HG02571 (cell line): ENCODE results near the gene TRIO.
A peak's percentile ranks its signal among the peaks of the same experiment; 100 is the strongest.

Experiments
- ATAC-seq: cut with Tn5 transposase; IDR thresholded peaks from one replicate; pipeline ENCODE4 v1.9.1; 2021; ENCODE audit warnings: mild to moderate bottlenecking, moderate library complexity; ENCODE audit not compliant: unreplicated experiment

TRIO gene

DNA sequence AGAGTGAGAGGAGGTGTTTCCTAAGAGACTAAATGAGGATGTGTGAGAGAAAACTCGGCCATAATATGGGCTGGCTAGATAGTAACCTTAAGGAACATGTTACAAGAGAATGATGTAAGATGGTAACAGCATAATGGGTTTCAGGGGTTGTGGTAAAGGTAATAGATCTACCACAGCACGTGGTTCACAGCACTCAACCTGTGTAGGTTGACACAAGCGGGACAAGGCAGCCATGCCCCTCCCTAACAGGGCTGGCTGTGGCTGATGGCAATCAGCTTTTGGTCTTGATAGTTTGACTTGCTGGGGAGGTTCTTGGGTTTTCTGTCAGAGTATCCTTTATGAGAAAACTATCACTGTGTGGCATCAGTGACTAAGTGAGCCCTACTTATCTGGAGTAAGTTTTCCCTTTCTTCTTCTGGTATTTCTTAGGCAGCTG, 138.6 kb downstream of the TRIO start:
- peak; percentile 48 for ATAC-seq

- ATAC-seq = no peak
Measured at GRCh38 chr5:14283139-14283538, 140.0 kb downstream of the TRIO start.

DNA sequence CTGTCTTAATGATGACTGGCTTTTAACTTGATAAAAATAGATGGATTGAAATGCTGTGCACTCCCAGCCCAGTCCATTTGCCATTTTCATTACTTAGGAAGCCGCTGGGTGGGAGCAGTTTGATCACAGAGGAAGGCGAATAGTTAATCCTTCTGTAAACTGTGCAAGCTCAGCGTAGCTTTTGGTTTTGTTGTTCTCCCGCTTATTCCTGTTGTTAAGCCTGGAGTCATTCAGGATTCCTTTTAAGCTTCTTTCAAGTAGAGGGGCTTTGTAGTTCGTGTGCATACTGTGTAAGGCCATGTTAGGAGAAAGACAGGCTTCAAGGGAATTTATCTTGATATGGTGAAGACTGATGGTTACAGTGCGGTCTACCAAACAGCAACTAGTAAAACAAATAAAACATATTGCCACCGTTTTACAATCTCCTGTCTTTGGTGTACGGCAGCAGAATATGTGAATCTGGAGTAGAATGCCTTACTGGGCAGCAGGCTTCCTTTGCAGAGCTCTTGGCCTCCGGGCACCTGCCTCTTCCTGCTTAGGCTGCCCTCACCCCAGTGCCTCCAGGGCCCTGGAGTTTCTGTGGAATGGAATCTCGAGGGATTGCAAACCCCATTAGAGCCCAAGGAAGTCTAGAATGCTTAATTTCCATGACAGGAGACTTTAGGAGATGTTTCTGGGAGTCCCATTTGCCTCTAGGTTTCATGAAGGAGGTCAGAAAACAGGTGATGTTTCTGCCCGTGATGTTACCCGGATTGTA, 141.4 kb downstream of the TRIO start:
- ATAC-seq = no peak

GRCh38 chr5:14286007-14286406, 142.9 kb downstream of the TRIO start:
- no peak for ATAC-seq

DNA sequence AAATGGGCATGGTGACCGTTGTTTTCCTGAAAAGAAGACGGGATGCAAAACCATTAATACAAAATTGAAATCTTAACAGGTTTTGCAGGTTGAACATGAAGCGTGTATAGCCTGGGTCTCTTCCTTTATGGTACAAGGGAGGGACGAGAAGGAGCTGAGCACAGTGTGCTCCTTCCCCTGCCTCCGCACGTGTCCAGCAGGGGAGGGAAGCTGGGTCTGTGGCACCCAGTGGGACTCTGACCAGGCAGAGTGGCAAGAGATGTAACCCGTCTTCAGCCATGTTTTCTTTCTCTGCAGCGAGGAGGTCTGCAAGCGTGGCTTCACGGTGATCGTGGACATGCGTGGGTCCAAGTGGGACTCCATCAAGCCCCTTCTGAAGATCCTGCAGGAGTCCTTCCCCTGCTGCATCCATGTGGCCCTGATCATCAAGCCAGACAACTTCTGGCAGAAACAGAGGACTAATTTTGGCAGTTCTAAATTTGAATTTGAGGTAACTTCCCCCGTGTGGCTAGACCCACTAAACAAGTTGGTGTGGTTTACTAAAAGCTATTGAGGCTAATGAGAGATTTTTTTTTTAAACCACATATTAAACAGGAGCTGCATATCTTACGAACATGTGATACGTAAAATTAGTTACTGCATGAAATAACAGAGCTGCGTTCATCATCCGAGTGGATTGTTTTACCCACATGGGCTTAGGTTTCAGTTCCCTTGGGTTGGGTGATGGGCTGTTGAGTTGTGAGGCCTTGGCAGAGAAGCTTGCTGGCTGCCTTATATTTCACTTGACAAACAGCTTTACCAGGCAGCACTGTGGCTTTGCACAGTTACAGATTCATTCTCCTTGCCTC, 143.7 kb downstream of the TRIO start:
- ATAC-seq = no peak

DNA sequence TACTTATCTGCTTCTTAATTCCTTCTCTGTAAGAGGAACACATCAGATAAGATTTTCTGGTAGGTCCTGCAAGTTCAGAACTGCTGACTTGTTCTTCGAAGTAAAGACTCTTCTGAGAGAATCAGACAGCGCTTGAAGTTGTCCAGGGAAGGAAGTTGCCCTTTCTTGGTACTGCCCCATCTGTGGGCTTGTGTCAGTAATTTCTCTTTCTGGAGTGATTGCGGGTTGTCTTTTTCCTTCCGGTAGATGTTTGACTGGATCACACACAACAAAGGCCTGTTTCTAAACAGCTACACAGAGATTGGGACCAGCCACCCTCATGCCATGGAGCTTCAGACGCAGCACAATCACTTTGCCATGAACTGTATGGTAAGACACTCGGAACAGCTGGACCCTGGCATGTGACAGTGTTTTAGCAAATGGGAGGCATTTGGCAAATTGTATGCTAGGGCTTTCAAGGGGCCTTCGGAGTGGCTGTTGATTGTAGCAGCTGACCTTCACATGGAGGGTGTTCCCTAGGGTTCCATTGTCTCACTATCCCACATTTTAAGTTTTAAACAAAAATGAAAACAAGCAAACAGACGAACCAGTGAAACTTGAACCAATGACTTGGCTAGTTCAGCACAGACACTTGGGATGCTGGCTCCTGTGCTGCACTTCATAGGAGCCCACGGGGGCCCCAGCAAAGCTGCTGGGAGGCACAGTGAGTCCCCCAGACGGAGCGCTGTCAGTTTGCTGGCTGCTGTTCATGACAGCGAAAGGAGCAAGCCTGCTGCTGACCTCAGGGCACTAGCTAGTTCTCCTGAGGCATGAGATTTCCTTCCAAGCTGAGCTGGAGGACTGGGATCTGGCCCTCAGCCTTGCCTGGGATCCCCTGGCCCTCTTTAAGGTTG, 149.9 kb downstream of the TRIO start:
- ATAC-seq = no peak

- no peak for ATAC-seq
Measured at GRCh38 chr5:14295610-14296009, 152.5 kb downstream of the TRIO start.

DNA sequence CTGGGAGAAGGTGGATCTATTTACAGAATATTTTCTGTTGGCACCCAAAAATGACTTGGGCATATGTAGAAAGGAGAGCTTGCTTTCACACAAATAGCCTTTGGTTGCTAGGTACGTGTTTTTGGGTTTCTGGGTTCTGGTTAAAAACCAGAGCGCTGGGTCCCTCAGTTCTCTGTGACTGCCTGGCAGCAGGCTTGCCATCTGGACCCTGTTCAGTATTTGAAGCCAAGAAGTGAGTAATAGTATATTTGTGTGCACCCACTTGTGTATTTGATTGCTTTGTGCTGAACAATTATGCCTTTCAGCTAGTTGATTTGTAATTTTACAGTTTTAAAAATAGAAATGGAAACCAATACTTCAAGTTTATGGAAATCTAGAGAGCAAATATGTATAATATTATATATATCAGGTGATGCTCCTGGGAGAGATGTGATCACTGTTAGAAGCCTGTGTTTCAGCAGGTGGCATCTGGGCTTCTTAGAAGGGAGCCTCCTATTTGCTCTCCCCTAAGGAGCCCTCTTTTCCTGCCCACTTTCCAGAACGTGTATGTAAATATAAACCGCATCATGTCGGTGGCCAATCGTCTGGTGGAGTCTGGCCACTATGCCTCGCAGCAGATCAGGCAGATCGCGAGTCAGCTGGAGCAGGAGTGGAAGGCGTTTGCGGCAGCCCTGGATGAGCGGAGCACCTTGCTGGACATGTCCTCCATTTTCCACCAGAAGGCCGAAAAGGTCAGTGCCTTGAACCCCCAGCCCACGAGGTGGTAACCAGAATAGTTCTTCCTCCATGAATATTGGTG, 153.6 kb downstream of the TRIO start:
- no peak for ATAC-seq

- ATAC-seq = no peak
Measured at GRCh38 chr5:14297697-14298096, 154.6 kb downstream of the TRIO start.

DNA sequence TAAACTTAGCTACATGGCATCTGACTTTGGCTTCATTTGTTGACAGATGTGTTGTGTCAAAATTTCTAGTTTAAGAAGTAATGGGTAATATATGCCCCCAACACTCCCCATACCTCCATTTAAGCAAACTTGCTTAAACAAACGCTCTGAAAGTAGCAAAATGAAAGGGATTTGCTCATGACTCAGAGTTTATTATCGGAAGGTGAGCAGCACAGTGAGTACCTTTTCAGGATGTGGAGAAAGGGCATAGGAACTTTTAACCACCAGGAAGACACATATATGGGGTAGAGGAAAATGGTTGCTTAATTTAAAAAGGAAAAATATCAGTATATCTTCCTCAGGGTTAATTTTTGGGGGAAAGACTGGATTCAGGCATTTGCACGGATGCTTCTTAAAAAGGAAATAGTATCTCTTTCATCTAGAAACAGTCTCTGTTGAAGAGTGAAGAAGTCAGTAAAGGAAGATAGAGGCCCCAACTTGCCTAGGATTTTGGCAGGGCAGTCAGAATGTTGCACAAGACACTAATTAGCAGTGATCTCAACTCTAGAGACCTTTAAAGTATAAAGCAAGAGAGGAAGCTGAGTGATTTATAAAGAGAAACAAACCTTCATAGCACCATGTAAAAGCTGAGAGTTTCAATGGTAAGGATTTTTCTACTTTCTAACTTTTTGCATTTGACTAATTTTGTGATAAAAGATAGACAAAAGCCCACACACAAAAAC, 155.1 kb downstream of the TRIO start:
- no peak for ATAC-seq

DNA sequence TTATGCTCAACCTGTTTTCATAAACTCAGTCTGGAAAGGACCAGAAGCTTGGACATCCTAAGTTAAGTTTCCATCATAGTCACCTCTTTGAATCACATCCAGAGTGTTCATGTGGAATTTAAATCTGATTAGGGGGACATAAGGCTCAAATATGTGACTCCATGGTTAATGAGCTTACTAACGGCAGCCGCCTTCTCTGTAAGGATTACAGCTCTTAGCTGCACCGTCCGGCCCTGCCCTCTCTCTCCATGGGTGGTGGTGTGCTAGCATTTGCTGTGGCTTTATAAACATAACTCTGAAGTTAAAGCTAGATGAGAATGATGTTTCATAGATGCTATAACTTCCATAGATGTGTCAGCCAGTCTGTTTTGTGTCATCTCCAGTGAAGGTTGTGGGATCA, 156.5 kb downstream of the TRIO start:
- no peak for ATAC-seq

DNA sequence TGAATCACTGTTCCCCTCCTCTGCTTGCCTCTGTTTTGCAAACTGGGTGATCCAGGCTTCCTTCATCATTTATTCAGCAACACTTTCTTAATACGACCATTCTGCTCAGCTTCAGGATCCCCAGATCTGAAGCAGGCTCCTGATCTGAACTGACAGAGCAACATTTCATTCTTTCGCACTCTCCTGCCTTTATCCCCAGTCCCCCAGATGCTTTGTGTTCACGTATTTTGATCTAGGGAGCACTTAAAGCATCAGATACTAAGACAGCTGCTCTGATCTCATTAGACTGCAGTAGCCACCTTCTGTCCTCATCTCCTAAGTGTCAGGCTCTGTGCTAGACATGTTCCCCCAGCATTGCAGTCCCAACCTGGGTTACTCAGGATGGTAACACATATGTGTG, 158.0 kb downstream of the TRIO start:
- no peak for ATAC-seq

DNA sequence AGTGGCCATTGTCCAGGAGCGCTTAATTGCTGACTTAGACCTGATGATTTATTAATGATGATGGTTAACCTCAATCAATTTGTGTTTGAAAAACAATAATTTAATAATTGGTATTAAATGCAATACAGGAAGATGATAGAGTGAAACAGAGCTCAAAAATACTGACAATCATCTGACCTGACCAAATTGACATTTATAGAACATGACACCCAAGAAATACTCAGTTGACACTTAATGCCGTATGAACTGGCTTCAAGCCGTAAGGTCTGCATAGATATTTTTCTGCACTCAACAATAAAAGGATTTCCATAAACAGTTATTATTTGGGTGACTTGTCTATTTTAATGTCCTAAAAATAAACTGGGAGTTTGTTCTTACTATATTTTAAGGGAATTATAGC, 159.2 kb downstream of the TRIO start:
- no peak for ATAC-seq

- ATAC-seq = no peak
Measured at GRCh38 chr5:14305045-14305444, 161.9 kb downstream of the TRIO start.

GRCh38 chr5:14306329-14306815, 163.2 kb downstream of the TRIO start:
- no peak for ATAC-seq

- ATAC-seq = no peak
Measured at GRCh38 chr5:14308384-14309154, 165.4 kb downstream of the TRIO start.

DNA sequence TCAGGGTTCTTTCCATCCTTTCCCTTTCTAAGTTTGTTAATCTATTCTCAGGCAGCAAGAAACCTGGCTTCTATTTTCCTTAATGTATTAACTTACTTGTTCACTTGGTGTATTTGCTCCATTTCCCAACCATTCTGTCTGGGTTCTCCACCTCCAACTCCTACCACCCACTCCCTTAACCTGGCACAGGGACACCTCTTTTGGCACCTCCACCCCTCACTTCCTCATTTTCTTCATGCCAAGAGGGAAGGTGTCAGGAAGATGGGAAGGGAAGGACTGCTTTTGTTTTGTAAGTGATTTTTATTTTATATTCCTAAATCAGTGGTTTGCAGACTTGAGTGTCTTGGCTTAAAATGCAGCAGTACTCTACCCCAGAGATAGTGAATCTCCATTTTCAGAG, 166.1 kb downstream of the TRIO start:
- ATAC-seq = no peak

DNA sequence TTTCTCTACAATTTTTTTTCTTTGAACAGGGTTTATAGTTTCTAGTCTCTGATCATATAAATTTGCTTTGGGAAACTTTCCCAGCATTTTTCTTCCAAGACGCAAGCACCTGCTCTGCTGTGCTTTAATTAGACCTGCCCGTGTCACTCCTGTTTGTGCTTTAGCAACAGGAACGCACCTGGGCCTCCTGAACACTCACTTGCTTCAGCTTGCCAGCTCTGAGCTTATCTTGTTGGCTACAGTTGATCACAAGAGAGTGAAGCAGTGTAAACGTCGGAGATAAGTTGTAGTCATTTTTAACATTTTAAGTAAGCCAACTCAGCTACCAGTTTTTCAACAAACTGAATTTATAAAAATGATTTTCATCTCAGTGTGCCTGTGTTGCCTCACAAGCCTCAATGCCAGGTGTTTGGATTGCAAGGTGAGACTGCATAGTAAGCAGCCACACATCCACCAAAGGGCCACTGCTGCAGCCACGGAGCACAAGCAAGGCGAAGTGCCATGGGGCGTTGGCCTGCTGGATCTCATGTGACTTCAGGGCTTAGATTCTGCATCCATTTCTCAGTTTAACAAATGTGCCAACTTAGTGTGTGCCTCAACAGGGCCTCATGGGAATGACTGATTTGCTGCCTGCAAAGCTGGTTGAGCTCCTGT, 166.9 kb downstream of the TRIO start:
- ATAC-seq = no peak
